HG03135 (cell line): Measurements from ENCODE around the gene NTPCR.

Source experiments
- ATAC-seq: cut with Tn5 transposase; IDR thresholded peaks from one replicate; pipeline ENCODE4 v1.9.1; 2021; ENCODE audit warnings: mild to moderate bottlenecking, moderate library complexity; ENCODE audit not compliant: unreplicated experiment

NTPCR gene

DNA sequence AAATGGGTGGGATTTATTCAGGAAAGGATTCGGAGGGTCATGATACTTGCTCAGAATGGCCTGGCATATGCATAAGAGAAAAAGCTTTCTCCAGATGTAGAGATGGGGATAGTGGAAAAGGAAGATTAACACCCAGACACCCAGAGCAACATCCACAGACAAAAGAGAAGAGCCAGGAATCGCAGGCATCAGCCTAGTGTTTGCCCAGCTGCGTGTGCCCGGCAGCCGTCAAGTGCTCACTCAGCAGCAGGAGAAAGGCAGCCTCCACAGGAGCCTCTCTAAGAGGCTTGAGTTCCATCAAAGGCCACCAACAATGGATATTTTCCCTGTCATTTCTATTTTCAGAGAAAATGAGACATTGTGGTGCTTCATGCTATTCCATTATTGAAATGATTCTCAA is 54.7 kb downstream of the NTPCR start:
- ATAC-seq = no peak

DNA sequence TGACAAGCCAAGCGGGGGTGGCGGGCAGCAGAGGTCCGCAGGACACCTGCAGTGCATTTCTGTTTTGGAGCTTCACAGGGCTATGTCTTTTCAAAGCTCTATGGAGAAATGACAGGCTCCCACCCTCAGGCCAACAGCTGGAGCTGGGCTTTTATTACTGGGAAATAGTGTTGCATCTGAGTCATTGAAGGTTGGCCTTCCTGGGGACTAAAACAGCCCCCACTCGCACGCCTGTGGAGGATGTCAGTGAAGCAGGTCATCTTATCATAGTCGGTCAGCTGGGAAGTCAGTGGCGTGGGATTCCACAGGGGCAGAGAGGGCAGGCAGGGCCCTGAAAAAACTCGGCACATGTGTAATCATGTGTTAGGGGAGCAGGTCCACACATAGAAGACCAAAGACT is 55.3 kb downstream of the NTPCR start:
- ATAC-seq = no peak

DNA sequence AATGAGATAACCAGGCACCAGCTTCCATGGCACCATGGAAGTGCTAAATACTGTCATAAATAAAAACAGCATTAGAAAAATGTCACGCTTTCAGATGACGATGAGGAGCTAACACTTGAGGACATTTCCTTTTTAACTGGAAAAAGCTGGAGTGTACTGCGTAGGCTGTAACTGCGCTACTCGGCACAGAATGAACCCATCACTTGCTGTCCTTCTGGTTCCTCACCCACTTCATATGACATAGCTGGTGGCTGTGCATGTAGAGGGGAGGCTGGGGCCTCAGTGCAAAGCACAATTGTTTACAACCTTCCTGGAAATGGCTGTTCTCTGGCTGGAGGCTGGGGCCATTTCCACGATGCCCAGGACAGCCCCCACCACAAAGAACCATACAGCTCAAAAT is 55.7 kb downstream of the NTPCR start:
- ATAC-seq = no peak

DNA sequence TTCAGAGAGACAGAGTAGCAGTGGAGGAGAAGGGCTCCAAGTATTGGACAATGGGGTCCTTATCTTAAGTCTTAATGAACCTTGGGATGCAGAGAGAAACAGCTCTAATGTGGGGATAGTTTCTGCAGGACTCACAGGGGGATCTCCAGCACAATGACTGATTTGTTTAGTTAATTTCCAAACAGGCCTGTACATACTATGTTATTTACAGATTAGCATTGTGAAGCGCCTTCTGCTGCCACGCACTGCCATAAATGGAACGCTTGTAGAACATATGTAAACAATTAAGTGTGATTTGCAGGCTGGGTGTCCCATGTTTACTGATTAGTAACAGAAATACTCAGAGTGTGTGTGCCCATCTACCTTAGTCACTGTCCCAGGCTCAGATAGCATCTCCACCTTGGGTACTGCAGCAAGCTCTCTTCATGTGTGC is 56.1 kb downstream of the NTPCR start:
- ATAC-seq = no peak

DNA sequence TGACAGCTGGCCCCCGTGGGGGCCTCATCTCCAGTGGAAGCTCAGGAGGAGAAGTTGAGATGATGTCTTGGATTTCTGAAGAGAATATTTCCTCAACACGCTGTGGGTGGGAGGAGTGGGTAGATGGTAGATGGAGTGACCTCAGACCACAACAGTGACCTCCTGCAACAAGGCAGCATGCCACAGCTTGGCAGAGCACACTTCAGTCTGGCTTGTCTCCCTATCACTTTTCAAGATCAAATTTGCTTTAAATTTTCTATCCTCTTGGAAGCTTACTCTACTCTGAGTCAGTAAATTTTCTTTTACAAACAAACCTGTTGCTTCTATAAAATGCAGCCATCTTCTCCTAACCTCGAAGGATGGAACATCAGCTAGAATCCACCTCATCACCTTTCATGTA is 59.7 kb downstream of the NTPCR start:
- no peak for ATAC-seq

DNA sequence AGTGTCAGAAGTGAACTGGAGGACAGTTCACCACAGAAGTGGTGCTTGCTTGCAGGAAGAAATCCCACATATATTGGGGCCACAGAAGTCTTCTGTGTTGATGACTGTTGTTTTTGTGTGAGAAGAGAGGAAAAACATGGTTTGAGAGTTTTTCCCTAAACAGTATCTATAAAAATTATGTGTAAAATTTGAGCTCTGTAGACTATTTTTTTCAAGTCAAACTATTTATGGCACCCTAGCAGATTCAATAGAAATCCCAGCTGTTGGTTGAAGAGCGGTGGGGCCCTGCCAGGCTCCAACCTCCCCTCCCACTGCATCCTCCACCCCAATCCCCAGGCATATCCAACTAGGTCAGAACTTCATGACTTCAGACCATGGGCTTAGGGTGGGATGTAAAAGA is 61.6 kb downstream of the NTPCR start:
- no peak for ATAC-seq

DNA sequence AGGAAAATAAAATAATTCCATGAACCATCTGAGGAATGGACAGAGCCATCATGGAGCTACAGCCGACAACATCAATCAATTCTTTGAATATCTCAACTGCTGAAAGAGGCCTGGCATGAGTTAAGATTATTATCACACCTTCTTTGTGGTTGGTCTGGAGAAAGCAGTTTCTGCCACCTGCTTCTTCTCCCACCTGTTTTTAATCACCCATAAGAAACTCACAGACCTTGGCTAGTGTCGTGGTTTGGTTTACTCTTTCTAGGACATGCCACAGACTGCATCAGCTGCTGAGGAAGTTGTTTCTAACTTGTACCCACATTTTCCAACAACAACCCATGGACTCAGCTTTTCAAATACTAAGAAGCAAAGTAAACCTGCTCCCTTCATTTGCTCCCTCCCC is 65.6 kb downstream of the NTPCR start:
- ATAC-seq = no peak

DNA sequence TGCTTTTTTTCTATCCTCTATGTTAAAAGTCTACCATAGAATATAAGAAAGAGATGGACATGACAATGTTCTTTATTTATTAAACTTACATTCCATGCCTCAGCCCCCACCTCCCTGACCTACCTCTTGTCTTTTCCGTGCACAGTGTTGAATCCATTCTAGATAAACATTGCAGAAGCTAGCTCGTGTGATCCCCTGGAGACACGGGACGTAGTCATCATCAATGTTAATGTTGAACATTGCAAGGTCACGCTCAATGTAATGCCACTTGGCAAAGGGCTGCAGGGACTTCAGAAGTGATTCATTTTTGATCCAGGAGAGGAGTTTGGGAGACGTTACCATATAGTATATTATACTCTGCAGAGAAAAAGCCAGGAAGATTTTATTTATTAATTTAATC is 66.4 kb downstream of the NTPCR start:
- no peak for ATAC-seq

DNA sequence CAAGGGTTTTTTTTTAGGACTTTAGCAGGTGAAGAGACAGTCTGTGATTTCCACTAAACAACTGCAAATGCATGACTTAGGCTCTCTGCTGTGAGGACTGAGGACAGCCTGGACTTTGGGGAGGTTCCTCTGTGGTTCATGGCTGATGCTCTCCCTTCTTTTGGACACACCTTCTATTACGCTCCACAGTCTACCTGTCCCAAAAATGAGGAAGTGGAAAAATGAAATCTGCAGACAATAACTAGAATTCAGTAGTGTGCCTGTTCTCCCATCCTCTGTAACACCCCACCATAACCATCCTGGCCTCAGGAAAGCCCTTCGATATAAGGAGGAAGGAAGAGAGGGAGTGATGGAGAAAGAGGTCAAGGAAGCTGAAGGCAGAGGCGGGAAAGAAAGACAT is 68.7 kb downstream of the NTPCR start:
- no peak for ATAC-seq

DNA sequence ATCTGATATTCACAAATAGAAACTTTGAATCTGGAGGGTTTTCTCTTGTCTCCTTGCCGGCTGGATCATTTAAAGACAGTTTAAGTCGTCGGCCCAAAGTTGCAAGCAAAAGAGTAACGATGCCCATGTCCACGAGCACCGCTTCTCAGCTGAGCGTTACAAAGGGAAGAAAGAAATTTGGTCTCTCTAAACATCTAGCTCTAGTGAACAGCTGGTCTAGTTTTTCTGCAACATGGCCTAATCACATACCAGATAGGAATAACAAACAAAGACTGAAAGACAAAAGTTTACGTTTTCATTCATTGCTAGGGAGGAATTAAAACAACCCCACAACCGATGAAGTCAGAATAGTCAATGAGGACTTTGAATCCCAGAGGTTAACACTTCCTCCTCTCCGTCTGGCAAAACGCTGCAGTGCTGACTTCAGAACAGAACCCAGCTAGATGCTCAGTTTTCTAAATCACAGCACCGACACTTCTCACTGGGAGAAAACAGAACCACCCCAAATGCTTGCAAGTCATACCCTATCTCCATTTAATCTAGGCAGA is 69.4 kb downstream of the NTPCR start:
- ATAC-seq = no peak

DNA sequence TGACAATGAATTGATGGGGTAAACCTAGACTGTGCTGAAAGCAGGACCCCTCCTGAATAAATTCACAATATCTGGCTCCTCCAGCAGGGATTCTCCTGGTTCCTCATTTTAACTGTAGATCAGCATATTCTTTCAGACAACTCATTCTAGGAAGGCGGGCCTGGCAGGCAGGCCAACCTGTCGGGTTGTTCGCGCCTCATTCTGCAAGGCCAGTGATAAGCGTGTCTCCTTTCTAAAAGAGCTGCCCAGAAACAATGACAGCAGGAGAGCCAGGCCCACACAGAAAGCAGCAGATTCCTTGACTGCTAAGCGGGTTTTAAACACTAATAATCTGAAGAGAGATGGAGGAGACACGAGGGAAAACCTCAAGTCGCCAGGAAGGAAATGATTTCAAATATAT is 70.0 kb downstream of the NTPCR start:
- no peak for ATAC-seq

DNA sequence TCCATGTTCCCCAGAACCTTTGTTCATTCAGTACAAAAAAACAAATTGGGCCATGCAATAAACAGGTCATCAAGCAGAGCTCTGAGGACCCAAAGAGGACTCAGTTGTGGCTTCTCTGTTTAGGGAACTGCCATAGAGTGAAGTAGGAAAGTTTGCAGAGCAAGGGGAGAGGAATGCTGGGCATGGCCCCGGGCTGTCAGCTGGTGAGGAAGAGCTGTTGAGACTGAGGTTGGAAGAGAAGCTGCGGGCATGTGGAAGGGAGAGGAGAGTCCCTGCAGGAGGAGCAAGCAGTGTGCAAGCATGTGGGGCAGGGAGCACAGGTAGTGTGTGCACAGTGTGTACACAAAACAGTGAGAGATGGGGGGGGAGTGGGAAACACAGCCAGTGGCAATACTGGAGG is 71.8 kb downstream of the NTPCR start:
- ATAC-seq = no peak

DNA sequence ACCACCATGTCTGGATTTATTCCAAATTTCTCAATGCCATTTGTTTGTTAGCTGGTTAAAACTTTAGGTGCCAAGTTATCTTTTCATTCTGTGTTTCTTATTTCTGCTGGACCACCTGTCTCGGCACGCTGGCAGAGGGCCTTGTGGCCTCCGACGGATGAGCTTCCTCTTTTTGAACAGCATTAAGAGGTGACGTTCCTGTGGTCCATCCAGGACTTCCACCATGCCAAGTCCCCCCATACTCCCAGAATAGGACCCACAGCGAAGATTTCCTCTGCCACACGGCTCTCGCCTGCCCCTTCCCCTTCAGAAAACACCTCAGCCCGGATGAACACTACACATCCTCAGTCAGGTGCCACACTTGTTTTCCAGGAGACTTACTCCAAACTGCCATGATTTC is 73.8 kb downstream of the NTPCR start:
- ATAC-seq = no peak

DNA sequence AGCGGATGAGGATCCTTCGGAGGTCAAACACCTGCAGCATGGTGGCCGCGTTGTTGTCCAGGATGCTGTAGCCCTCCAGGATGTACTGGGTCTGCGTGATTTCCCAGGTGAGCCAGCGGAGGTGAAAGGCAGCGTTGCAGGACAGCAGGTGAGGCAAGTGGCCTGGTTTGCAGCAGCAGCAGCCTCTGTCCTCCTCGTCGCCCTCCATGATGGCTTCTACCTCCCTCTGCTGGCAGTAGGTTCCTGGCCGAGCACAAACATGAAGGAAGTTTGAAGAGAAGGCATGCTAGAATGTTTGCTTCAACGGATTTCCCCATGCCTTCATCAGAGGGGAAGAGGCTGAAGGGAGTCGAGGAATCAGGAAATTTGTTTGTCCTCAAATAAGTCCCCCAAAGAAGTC is 74.7 kb downstream of the NTPCR start:
- ATAC-seq = no peak

DNA sequence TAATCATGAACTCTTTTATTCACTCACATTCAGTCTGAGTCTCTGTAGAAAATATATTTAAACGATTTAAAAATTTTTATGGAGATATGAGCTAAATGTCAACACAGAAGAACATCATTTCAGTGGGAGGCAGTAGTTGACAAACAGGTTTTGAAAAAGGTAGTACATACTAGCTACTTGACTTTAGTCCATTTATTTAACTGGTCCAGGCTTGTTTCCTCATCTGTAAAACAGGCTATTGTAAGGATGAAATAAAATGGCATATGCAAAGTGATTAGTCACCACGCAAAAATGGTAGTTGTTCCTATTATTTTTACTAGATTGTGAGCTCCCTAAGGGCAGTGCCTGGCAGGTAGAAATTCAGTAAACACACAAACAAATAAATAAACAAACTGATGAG is 75.2 kb downstream of the NTPCR start:
- ATAC-seq = no peak

DNA sequence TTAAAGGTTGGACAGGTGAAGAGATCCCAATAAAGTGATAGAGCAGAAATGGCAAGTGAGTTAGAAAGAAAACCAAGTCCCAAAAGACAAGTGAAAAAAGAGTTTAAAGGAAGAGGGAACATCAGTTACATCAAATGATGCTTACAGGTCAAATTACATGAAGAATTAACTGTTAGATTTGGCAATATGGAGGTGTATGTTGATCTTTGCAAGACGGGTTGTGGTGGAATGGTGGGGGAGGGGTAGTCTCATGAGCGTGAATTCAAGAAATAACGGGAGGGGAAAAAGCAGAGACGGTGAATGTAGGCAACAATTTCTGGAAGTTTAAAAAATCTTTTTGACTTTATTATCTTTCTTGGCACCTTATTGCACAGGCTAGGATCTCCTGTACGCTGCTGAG is 76.6 kb downstream of the NTPCR start:
- no peak for ATAC-seq

DNA sequence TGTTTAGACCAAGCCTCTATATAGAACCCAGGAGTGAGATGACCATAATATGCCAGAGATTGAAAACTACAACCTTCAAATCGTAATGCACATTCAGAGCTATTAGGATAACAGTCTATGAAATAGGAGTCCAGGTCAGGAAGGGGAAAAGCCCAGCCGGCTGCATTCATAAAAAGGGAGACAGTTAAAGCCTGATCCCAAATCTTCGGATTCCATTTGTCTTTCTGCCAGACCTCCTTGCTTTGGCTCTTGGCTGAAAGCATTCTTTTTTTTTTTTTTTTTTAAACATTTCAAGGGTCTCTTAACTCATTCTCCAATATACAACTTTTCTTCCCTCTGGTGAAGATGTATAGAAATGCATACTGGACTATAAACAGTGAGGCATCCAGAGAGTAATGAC is 81.1 kb downstream of the NTPCR start:
- ATAC-seq = no peak

DNA sequence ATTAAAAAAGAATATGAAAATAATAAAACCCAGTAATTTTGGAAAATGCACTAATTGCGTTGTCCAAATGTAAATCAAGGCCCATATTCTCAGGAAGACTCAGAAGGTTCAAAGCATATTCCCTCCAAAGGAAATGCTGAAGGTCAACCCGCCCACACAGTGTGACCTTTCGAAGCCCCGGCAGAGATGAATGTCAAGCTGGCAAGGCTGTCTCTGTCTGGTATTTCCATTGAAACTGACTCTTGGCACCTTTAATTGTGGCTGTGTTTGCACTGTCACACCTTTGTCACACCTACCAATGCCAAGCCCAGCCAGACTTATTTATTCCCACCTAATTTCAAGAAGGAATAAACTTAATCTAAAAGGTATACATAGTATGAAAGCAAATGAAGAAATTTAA is 82.5 kb downstream of the NTPCR start:
- ATAC-seq = no peak

DNA sequence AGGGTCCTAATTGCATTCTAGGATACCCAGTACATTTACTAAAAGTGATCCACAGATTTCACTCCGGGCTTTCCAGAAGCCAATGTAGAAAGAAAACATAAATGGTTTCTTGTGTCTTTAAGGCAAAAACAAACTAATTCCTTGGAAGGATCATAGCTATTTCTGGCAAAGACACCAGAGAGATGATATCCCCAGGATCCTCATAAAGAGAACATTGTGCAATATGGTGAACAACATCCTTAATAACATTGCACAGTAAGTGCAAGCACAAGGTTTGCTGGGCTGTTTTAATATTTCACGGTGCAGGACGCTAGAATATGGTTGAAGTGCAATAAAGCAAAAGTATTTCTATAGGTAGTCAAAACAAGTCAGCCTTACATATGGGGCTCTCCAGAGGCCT is 83.0 kb downstream of the NTPCR start:
- no peak for ATAC-seq
